Stimulated activated CD8-positive, alpha-beta memory T cell treated with anti-CD3 and anti-CD28 coated beads, Interleukin-2, amount 100 ng/mL, for 48 hours (primary cell): ENCODE results near the gene PFDN1.
"Not testable (repeated sequence)": the region's sequence is repeated elsewhere in the genome, so short reads cannot be mapped to it uniquely, and the experiment has no call there.

Experiments
- DNase-seq, 2 donors: peaks; one replicate each; pipeline ENCODE4 v3.0.0-alpha.2; 2020; ENCODE audit warnings: low read depth in 2 of 2

The PFDN1 gene

DNA sequence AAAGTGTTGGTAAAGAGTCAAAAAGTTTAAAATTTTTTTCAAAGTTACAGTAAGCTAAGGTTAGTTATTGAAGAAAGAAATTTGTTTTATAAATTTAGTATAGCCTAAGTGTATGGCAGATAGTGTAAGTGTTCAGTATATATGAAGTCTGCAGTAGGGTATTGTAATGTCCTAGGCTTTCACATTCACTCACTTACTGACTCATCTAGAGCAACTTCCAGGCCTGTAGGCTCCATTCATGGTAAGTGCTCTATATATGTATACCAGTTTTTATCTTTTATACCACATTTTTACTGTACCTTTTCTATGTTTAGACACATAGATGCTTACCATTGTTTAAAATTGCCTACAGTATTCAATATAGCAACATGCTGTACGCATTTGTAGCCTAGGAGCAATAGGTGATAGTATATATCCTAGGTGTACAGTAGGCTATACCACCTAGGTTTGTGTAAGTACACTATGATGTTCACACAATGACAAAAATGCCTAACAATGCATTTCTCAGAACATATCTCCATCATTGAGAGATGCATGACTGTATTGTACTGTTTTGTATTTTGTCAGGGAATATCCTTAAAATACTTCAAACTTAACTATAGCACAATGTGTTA lies 89.4 kb downstream of the PFDN1 start:
- no peak for DNase-seq

DNA sequence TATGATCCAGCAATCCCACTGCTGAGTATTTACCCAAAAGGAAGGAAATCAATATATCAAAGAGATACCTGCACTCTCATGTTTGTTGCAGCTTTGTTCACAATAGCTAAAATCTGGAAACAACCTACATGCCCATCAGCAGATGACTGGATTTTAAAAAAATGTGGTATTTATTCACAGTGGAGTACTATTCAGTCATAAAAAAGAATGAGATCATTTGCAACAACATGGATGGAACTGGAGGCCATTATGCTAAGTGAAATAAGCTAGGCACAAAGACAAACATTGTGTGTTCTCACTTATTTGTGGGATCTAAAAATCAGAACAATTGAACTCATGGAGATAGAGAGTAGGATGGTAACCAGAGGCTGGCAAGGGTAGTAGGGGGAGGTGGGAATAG lies 94.8 kb downstream of the PFDN1 start:
- no peak for DNase-seq

DNA sequence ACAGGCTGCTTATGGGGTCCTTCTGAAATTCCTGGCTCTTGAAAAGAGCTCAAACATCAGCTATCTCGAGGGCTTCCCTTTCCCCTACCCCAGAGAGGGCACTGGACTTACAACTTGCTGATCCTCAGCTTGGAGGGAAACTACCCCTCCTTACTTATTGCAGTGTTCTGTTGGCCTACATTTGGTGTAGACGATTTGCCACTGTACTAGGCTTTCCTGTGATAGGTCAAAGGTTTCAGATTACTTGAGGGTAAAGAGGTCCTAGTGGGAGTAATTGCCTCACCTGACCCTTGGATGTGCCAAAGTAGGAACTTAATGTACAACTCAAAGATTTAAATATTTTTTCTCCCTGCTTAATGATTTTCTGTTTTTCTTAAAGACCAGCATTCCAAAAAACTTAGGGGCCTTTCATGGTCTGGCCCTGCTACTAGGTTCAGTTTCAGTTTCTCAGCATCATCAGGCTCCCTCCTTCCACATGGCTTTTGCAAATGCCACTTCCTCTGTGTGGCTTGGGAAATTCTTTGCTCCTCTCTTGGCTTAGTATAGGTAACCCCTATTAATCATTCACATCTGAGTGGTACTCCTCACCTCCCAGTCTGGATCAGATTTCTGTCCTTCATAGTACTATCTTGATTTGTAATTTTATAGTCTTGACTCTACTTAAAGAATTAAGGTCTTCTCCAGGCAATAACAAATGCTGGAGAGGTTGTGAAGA lies 95.5 kb downstream of the PFDN1 start:
- no peak for DNase-seq

DNA sequence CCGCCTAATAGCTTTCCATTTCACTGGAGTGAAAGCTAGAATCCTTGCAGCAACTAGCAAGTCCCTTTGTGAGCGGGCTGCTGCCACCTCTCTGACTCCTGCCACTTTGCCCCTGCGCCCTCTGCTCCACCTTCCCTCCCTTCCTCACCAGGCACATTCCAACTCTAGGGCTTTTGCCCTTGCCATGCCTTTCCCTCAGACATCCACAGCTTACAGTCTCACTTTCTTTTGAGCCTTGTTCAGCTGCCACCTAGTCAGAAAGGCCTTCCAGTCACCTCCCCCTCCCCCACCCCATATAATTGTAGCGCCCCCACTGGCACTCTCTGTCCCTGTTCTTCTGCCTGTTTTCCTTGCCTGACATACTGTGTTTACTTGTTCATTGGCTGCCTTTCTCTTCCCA lies 96.9 kb downstream of the PFDN1 start:
- no peak for DNase-seq

- DNase-seq, result no peak
Measured at GRCh38 chr5:140205216-140205615, 97.7 kb downstream of the PFDN1 start.

DNA sequence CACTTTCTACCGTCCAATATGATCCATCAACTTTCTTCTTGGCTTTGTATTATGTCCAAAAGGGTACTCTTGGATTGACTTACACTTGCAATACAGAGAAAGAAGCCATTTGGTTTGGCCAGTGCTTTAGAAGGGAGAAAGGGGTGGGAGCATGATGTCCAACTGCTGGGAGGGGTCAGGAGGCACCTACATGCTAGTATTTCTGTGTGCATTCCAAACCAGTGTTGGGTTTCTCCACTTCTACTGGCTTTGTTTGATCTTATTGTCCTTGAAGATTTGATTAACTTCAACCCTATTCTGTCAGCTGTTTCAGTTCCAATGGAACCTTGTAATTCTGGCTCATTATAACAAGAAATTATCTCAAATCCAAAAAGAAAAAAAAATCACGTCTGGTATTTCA lies 100.3 kb downstream of the PFDN1 start:
- no peak for DNase-seq

GRCh38 chr5:140202078-140202477 lies 100.8 kb downstream of the PFDN1 start:
- DNase-seq, result no peak

DNA sequence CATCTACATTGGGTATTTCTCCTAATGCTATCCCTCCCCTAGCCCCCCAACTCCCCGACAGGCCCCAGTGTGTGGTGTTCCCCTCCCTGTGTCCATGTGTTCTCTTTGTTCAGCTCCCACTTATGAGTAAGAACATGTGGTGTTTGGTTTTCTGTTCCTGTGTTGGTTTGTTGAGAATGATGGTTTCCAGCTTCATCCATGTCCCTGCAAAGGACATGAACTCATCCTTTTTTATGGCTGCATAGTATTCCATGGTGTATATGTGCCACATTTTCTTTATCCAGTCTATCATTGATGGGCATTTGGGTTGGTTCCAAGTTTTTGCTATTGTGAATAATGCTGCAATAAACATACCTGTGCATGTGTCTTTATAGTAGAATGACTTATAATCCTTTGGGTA lies 104.0 kb downstream of the PFDN1 start:
- DNase-seq, result not testable (repeated sequence)

DNA sequence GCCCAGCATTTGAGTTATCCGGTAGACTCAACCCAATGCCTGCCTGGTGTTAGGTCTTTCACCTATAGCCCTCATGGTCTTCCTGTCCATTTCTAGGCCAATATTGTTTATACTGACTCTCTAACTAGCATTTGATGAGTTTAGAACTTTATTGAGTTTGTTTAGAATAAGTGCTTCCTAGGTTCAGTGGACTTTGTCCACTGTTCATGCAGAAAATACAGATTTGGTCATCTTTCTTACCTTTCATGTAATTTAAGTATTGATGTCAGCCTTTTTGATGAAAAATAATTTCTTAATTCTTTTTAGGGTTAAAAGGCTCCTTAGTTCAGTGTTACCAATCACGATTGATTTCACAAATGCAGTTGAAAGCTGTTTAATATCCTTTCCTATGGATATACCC lies 105.9 kb downstream of the PFDN1 start:
- DNase-seq, result no peak

DNA sequence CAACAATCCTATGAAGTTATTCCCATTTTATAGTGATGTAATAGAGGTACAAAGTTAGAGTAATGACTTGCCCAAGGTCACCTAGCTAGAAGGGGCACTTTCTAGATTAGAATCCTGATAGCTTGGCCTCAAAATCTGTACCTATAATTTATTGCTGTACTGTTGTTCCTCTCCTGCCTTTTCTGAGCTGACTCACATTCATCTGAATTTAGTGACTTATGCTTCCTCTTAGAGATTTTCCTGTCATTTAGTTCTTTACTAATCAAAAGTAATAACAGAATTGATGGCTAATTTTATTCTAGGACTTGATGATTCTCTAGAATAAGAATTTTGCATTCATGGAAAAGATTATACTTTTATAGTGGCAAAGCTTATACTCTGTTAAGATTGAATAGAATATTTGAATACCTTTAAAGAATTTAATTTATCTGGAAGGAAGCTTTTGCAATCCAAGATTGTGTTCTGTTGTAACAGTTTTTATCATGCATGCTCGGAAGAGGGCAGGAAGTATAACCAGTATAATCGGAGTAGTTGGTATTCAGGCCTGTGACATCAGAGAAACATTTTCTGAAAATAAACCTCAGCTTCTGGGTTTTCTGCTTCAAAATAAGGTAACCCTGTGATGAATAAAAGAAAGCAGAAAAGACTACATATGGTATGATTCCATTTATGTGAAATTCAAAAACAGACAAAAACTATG lies 106.6 kb downstream of the PFDN1 start:
- no peak for DNase-seq
